Stimulated activated CD4-positive, alpha-beta T cell treated with anti-CD3 and anti-CD28 coated beads, Interleukin-15, amount 100 ng/mL, for 48 hours (primary cell): ENCODE data around the gene TMEM119.
"Not testable (repeated sequence)": the region's sequence is repeated elsewhere in the genome, so short reads cannot be mapped to it uniquely, and the experiment has no call there.

Experiments used
- DNase-seq, 2 donors: peaks; one replicate each; pipeline ENCODE4 v3.0.0-alpha.2; 2020; ENCODE audit warnings: low read depth in 2 of 2

TMEM119 gene

GRCh38 chr12:108634341-108634751 lies 36.5 kb upstream of the TMEM119 start:
- DNase-seq, result no peak

GRCh38 chr12:108633534-108634248 lies 35.8 kb upstream of the TMEM119 start, which contains the start of gene SELPLG:
Gene SELPLG (minus strand): TSS chr12:108633894. CDS start chr12:108624307, 9,587 bp downstream.
- peak; percentile 75 to 80 for DNase-seq

- DNase-seq, result no peak
Observed at GRCh38 chr12:108633081-108633533, 35.2 kb upstream of the TMEM119 start.

GRCh38 chr12:108631261-108631660 lies 33.4 kb upstream of the TMEM119 start:
- not testable (repeated sequence) for DNase-seq

- no peak for DNase-seq
Observed at GRCh38 chr12:108630481-108631207, 32.8 kb upstream of the TMEM119 start.

- DNase-seq, result peak in 1 of 2 donors; percentile 65
Observed at GRCh38 chr12:108629824-108630476, 32.1 kb upstream of the TMEM119 start.

GRCh38 chr12:108629151-108629550 lies 31.3 kb upstream of the TMEM119 start:
- no peak for DNase-seq

- no peak for DNase-seq
Observed at GRCh38 chr12:108627134-108627920, 29.4 kb upstream of the TMEM119 start.

GRCh38 chr12:108625228-108625627 lies 27.3 kb upstream of the TMEM119 start:
- no peak for DNase-seq

- DNase-seq, result no peak
Observed at GRCh38 chr12:108623577-108623976, 25.7 kb upstream of the TMEM119 start.

- DNase-seq, result no peak
Observed at GRCh38 chr12:108622921-108623514, 25.1 kb upstream of the TMEM119 start.

GRCh38 chr12:108622421-108622820 lies 24.5 kb upstream of the TMEM119 start:
- no peak for DNase-seq

GRCh38 chr12:108621161-108621560 lies 23.3 kb upstream of the TMEM119 start:
- DNase-seq, result no peak

GRCh38 chr12:108620236-108620879 lies 22.5 kb upstream of the TMEM119 start:
- no peak for DNase-seq

- no peak for DNase-seq
Observed at GRCh38 chr12:108619369-108620160, 21.7 kb upstream of the TMEM119 start.

GRCh38 chr12:108618953-108619274 lies 21.0 kb upstream of the TMEM119 start:
- not testable (repeated sequence) for DNase-seq

- DNase-seq, result peak in 1 of 2 donors; percentile 72
Observed at GRCh38 chr12:108618079-108618952, 20.4 kb upstream of the TMEM119 start.

- peak; percentile 73 to 78 for DNase-seq
Observed at GRCh38 chr12:108616941-108617858, 19.3 kb upstream of the TMEM119 start.
